CD4-positive, alpha-beta memory T cell (primary cell): ENCODE results near the gene KDELR1. TPM values are rescaled to one million over a fixed set of nuclear protein-coding genes. Genes with fewer than 3 reads are reported as not detected.
A peak's percentile ranks its signal among the peaks of the same experiment; 100 is the strongest.
"Not testable (repeated sequence)": the region's sequence is repeated elsewhere in the genome, so short reads cannot be mapped to it uniquely, and the experiment has no call there.

Experiments used
- CTCF ChIA-PET: fragments of 350-600 bp; sonication (Branson Sonifier 250); formaldehyde crosslinking; loops from one replicate; lab custom pipeline; 2021; ENCODE audit warnings: inconsistent platforms; ENCODE audit not compliant: partially characterized antibody; lab: Charles Lee
- POLR2A ChIA-PET: fragments of 350-600 bp; sonication (Branson Sonifier 250); formaldehyde crosslinking; loops from one replicate; lab custom pipeline; 2021; ENCODE audit not compliant: partially characterized antibody; lab: Charles Lee
- DNase-seq, 5 donors: peaks; one replicate each; pipeline versions ENCODE4 v3.0.0 to v3.0.0-alpha.2; 2020 to 2022; ENCODE audit warnings: mixed read lengths in 1 of 5
- H3K27ac ChIP-seq: one replicate; pipeline ENCODE4 v1.7.0; 2013; ENCODE audit warnings: low read depth, low read length
- H3K27me3 ChIP-seq: 2 replicates; pipeline ENCODE4 v1.7.0; 2013; ENCODE audit warnings: mild to moderate bottlenecking, low read length, moderate library complexity; ENCODE audit not compliant: insufficient read depth
- H3K36me3 ChIP-seq: 2 replicates; pipeline ENCODE4 v1.7.0; 2013; ENCODE audit warnings: mild to moderate bottlenecking, low read length, moderate library complexity; ENCODE audit not compliant: insufficient read depth
- H3K4me1 ChIP-seq: 2 replicates; pipeline ENCODE4 v1.7.0; 2013; ENCODE audit warnings: mild to moderate bottlenecking, low read length, moderate library complexity; ENCODE audit not compliant: insufficient read depth
- H3K4me3 ChIP-seq, 2 donors: one replicate each; pipeline ENCODE4 v1.7.0; 2013; ENCODE audit warnings: low read length in 2 of 2, mild to moderate bottlenecking in 1 of 2
- H3K9me3 ChIP-seq, 2 donors: one replicate each; pipeline ENCODE4 v1.7.0; 2013; ENCODE audit warnings: low read length in 2 of 2, control low read depth in 1 of 2; ENCODE audit not compliant: control insufficient read depth in 1 of 2
- H3K27ac Mint-ChIP-seq, 7 donors: one replicate each; pipeline ENCODE4 v1.8.0; 2020 to 2021; ENCODE audit warnings: mixed read lengths in 7 of 7, mild to moderate bottlenecking in 6 of 7, inconsistent platforms in 3 of 7, moderate library complexity in 3 of 7
- H3K27me3 Mint-ChIP-seq, 2 donors: one replicate each; pipeline ENCODE4 v1.8.0; 2020 to 2021; ENCODE audit warnings: mixed read lengths in 2 of 2
- H3K36me3 Mint-ChIP-seq, 2 donors: one replicate each; pipeline ENCODE4 v1.8.0; 2020 to 2021; ENCODE audit warnings: mixed read lengths in 2 of 2, inconsistent platforms in 1 of 2, mild to moderate bottlenecking in 1 of 2
- H3K4me1 Mint-ChIP-seq, 4 donors: one replicate each; pipeline ENCODE4 v1.8.0; 2020 to 2021; ENCODE audit warnings: mixed read lengths in 4 of 4, mild to moderate bottlenecking in 1 of 4
- H3K4me3 Mint-ChIP-seq, 8 donors: one replicate each; pipeline ENCODE4 v1.8.0; 2020 to 2021; ENCODE audit warnings: mixed read lengths in 8 of 8, mild to moderate bottlenecking in 7 of 8, moderate library complexity in 6 of 8, inconsistent platforms in 3 of 8
- H3K9me3 Mint-ChIP-seq, 8 donors: one replicate each; pipeline ENCODE4 v1.8.0; 2020 to 2021; ENCODE audit warnings: mixed read lengths in 8 of 8, mild to moderate bottlenecking in 5 of 8, inconsistent platforms in 3 of 8, moderate library complexity in 1 of 8
- intact Hi-C: fragments of 100-400 bp; cut with micrococcal nuclease; formaldehyde crosslinking; loops from one replicate; pipeline ENCODE4 v1.15.1; 2023
- polyA plus RNA-seq, 2 donors: library from polyadenylated mRNA; unstranded; fragments of 300-500 nt; fragmentation: Illumina TruSeq; gene quantifications; one replicate each; pipeline ENCODE4 v1.2.3, GENCODE V29; 2021
- total RNA-seq, 2 experiments: library from RNA; stranded (reverse); gene quantifications; one replicate each; pipeline ENCODE4 v1.2.3, GENCODE V29; 2021

KDELR1 gene
- total and polyA plus RNA-seq, 4 experiments from 2014 or later, result 17.7 to 63.2 (median 43.8) TPM

DNA sequence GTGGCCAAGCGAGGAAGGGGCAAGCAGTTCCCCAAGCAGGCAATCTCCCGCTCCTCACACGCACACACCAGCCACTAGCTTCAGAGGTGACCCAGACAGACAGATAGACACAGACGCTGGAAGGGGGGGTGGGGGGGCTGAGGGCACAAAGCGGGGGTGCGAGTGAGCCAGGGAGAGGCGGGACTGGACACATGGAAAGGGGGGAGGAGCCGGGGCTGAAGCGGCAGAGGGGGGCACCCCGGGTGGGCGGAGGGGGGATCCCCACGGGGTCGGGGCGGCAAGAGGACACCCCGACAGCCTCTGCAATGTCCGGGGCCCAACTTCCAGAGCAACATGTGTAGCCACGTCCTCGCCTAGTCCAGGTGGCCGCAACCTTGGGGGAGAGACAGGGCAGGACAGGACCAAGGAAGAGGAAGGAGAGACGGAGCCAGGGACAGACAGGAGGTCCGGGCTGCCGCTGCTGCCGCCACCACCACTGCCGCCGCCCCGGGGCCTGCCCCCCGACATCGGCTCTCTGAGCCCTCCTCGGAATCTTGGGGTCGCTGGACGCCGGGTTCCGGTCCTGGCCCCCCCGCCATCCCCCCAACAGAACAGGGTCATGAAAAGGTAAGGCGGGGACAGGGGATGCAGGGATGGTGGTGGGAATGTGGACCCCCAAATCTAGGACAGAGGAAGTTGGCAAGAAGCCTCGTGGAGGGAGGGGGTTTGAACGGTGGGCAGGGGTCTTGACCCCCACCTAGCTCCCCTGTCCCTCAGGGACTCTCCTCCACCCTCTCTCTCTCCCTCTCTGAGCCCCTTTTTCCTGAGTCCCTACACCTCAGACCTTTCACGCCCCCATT lies 3.2 kb upstream of the KDELR1 start:
- Mint-ChIP-seq H3K36me3 (peaks cover 0 to 6% of the 10 kb centered on the region in 2 donors), H3K4me1 (peaks cover 21 to 67% (median 43%) of the 10 kb centered on the region in 4 donors), H3K27ac (peak overlapping the region in 3 of 7 donors; percentile 70 to 86 (median 79)), H3K27me3 (peaks cover 11 to 21% of the 10 kb centered on the region in 2 donors), H3K4me3 (peak overlapping the region in 7 of 8 donors; percentile 47 to 86 (median 67)), H3K9me3 (no peaks in the 10 kb centered on the region)
- H3K9me3 ChIP-seq, result no peaks in the 10 kb centered on the region
- intact Hi-C loops, result no loop called here
- ChIA-PET POLR2A (interaction anchor here (0.6 to 1.5 kb wide), 4 partner anchors 11 to 225 kb away, joined by 3 to 5 read pairs (median 4); partner anchors contain the start of genes RPL18 and SPHK2), CTCF (interaction anchor here (0.6 to 1.2 kb wide), 3 partner anchors 8 to 31 kb away, joined by 3 to 4 read pairs (median 3); partner anchors contain the start of gene TMEM143)
- H3K27me3 ChIP-seq, result peaks cover 23% of the 10 kb centered on the region
- DNase-seq, result no peak
- no peak overlapping the region for H3K27ac ChIP-seq
- no peak overlapping the region for H3K4me3 ChIP-seq
- H3K4me1 ChIP-seq, result peaks cover 58% of the 10 kb centered on the region
- H3K36me3 ChIP-seq, result no peaks in the 10 kb centered on the region

DNA sequence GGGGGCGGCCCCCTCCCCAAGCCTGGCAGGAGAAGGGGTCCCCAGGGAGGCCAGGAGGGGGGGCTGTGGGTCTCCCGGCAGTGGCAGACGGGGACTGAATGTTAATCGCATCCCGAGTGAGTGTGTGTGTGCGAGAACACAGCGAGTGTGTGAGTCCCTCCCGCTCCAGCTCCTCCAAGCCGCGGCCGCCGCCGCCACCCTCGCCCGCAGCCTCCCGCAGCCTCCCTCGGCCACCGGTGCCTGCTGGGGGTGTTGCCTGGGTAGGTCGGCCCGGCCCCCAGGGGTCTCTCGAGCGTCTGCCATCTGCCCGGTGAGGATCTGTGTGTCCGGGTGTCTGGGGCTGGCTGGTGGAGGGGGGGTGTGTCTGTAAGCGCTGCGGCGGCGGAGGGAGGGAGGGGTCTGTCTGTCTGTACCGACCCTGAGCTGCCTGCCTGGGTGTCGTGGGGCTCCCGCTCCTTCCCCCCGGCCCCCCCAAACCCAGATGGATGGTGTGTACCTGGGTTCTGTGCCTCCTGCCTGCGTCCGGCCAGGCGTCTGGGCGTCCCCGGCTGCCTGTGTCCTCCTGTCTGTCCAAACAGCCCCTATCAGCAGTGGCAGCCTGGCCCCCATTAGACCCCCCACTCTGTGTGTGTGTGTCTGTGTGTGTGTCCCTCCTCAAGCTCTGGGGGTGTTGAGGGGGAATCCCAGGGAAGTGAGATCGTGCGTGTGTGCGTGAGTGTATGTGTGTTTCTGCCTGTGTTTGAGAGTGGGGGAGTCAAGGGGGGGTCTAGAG lies 2.4 kb upstream of the KDELR1 start, which contains the start of gene GRIN2D:
GRIN2D (plus strand) TSS at position 110 of the 772 bp plus-strand sequence. CDS start 4,725 bp downstream, outside the sequence.
- H3K27me3 Mint-ChIP-seq, result peaks cover 11 to 21% of the 10 kb centered on the region in 2 donors
- DNase-seq, result peak; percentile 18 to 63 (median 26)
- H3K36me3 Mint-ChIP-seq, result peaks cover 0 to 5% of the 10 kb centered on the region in 2 donors
- H3K27ac Mint-ChIP-seq, result peak within 1 kb of the TSS in 4 of 7 donors; percentile 41 to 86 (median 74)
- intact Hi-C loops, result no loop called here
- no peaks in the 10 kb centered on the region for H3K9me3 Mint-ChIP-seq
- Histone ChIP-seq H3K27me3 (peaks cover 23% of the 10 kb centered on the region), H3K4me1 (peaks cover 58% of the 10 kb centered on the region), H3K27ac (no peak within 1 kb of the TSS), H3K4me3 (peak within 1 kb of the TSS in 1 of 2 donors; percentile 24), H3K36me3 (peaks cover 5% of the 10 kb centered on the region), H3K9me3 (no peaks in the 10 kb centered on the region)
- ChIA-PET CTCF (interaction anchor here (1.1 to 1.2 kb wide), 2 partner anchors 9 to 10 kb away, joined by 3 to 4 read pairs; no protein-coding TSS in a partner anchor), POLR2A (interaction anchor here (0.6 to 0.7 kb wide), 2 partner anchors 11 to 203 kb away, joined by 3 read pairs; no protein-coding TSS in a partner anchor)
- H3K4me1 Mint-ChIP-seq, result peaks cover 21 to 59% (median 38%) of the 10 kb centered on the region in 4 donors
- H3K4me3 Mint-ChIP-seq, result peak within 1 kb of the TSS; percentile 59 to 86 (median 70)

DNA sequence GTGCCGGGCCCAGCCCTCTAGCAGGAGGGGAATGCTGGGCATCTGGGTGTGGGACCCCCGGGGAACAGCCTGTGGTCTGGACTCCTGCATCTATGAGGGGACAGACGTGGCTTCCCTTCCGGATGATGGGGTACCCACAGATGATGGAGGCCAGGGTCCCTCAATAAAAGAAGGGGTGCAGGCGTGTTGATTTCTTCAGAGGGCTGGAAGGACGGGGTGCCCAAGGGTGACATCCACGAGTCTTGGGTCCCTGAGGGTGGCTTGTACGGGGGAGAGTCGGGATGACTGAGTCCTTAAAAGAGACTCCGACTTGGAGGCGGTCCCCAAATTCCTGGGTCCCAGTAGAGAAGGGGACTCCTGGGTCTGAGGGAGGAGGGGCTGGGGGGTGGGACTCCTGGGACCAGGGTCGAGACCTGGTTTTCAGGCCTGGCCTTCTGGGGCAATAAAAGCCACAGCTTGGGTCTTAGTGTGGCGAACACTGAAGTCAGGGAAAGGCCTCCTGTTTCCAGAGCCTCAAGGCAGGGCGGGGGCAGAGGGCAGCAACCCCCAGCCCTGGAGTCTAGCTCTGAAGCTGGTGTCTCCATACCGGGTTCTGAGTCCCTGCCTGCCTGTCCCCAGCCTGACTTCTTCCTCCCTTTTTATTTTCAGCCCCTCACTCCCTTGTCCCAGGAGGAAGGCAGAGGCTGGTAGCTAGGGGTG lies 1.7 kb upstream of the KDELR1 start:
- DNase-seq, result no peak
- Mint-ChIP-seq H3K27me3 (peaks cover 11 to 20% of the 10 kb centered on the region in 2 donors), H3K9me3 (no peaks in the 10 kb centered on the region), H3K27ac (peak overlapping the region in 1 of 7 donors; percentile 59), H3K4me1 (peaks cover 21 to 57% (median 41%) of the 10 kb centered on the region in 4 donors), H3K4me3 (peak overlapping the region in 7 of 8 donors; percentile 33 to 73 (median 59)), H3K36me3 (peaks cover 0 to 12% of the 10 kb centered on the region in 2 donors)
- no peaks in the 10 kb centered on the region for H3K9me3 ChIP-seq
- H3K27me3 ChIP-seq, result peaks cover 23% of the 10 kb centered on the region
- no peak overlapping the region for H3K27ac ChIP-seq
- H3K36me3 ChIP-seq, result peaks cover 6% of the 10 kb centered on the region
- ChIA-PET POLR2A (interaction anchor here (0.7 kb wide), 1 partner anchor 12 kb away, joined by 3 read pairs; no protein-coding TSS in a partner anchor), CTCF (interaction anchor here (1.1 to 1.2 kb wide), 2 partner anchors 9 to 10 kb away, joined by 3 to 4 read pairs; no protein-coding TSS in a partner anchor)
- intact Hi-C loops, result no loop called here
- peaks cover 56% of the 10 kb centered on the region for H3K4me1 ChIP-seq
- H3K4me3 ChIP-seq, result peak overlapping the region in 1 of 2 donors; percentile 24

DNA sequence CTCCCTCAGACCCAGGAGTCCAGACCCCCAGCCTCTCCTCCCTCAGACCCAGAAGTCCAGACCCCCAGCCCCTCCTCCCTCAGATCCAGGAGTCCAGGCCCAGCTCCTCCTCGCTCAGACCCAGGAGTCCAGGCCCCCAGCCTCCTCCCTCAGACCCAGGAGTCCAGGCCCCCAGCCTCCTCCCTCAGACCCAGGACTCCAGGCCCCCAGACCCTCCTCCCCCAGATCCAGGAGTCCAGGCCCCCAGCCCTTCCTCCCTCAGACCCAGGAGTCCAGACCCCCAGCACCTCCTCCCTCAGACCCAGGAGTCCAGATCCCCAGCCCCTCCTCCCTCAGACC lies 624 bp upstream of the KDELR1 start:
- Mint-ChIP-seq H3K27ac (peak overlapping the region in 3 of 7 donors; percentile 71 to 95 (median 89)), H3K4me3 (peak overlapping the region; percentile 91 to 95 (median 94)), H3K36me3 (peaks cover 0 to 20% of the 10 kb centered on the region in 2 donors), H3K27me3 (peaks cover 6 to 19% of the 10 kb centered on the region in 2 donors), H3K4me1 (peaks cover 15 to 49% (median 33%) of the 10 kb centered on the region in 4 donors)
- peaks cover 13% of the 10 kb centered on the region for H3K36me3 ChIP-seq
- H3K4me3 ChIP-seq, result peak overlapping the region in 1 of 2 donors; percentile 89
- DNase-seq, H3K9me3 Mint-ChIP-seq, intact Hi-C loops, H3K9me3 ChIP-seq: not testable (repeated sequence)
- peaks cover 46% of the 10 kb centered on the region for H3K4me1 ChIP-seq
- CTCF ChIA-PET, result interaction anchor here (0.6 to 2.1 kb wide), 23 partner anchors 10 to 1287 kb away, joined by 3 to 28 read pairs (median 6); partner anchors contain the start of genes SYNGR4 and TMEM143
- peak overlapping the region; percentile 93 for H3K27ac ChIP-seq
- H3K27me3 ChIP-seq, result peaks cover 23% of the 10 kb centered on the region
- POLR2A ChIA-PET, result interaction anchor here (1.0 to 2.4 kb wide), 10 partner anchors 8 to 227 kb away, joined by 3 to 46 read pairs (median 8); partner anchors contain the start of genes RPL18, SPHK2, SYNGR4 and TMEM143

DNA sequence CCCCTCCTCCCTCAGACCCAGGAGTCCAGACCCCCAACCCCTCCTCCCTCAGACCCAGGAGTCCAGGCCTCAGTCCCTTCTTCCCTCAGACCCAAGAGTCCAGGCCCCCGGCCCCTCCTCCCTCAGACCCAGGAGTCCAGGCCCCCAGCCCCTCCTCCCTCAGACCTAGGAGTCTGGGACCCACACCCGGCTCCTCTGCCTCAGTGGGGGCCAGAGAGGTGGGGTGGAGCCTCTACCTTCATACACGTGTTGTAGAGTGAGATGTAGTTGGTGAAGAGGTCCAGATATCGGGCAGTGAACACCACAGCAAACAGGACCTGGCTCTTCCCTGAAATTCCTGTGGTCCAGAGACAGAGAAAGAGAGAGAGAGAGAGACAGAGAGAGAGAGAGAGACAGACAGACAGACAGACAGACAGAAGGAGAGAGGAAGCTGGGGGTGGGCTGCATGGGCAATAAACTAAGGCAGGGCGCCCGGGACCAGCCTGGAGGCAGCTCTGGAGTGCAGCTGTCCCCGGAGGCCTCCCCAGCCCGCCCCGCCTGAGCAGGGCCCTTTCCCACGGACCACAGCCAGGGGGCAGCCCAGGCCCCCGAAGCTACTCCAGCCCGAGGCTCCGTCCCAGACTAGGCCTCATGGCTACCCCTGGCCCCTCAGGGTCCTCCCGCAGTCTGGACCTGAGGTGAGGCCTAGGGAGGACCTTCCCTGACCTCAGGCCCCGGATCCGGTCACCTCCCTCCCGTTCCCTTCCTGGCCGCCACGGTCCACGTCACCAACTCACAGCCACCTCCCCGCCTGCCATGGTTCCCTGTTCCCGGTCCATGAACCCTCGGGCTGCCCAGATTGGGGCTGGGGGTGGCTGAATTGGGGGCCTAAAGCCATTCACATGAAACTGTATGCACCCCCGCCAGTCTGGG lies 907 bp downstream of the KDELR1 start:
- Histone ChIP-seq H3K9me3 (no peaks in the 10 kb centered on the region), H3K4me1 (peaks cover 34% of the 10 kb centered on the region), H3K27me3 (peaks cover 10% of the 10 kb centered on the region), H3K27ac (peak overlapping the region; percentile 93), H3K36me3 (peaks cover 22% of the 10 kb centered on the region), H3K4me3 (peak overlapping the region; percentile 63 to 89)
- POLR2A ChIA-PET, result interaction anchor here (0.7 to 2.4 kb wide), 14 partner anchors 14 to 229 kb away, joined by 3 to 46 read pairs (median 4); partner anchors contain the start of genes RPL18, SPHK2, SYNGR4 and TMEM143
- intact Hi-C loops, result loop anchor here (1.0 to 2.0 kb wide), 4 partner anchors 26 to 78 kb away; partner anchors contain the start of genes CYTH2, GRWD1 and SYNGR4
- peak; percentile 54 to 67 (median 60) for DNase-seq
- H3K27ac Mint-ChIP-seq, result peak overlapping the region; percentile 89 to 98 (median 95)
- H3K9me3 Mint-ChIP-seq, result no peaks in the 10 kb centered on the region
- H3K36me3 Mint-ChIP-seq, result peaks cover 0 to 28% of the 10 kb centered on the region in 2 donors
- CTCF ChIA-PET, result interaction anchor here (0.6 to 2.1 kb wide), 23 partner anchors 9 to 192 kb away, joined by 3 to 28 read pairs (median 5); partner anchors contain the start of genes SYNGR4 and TMEM143
- H3K4me3 Mint-ChIP-seq, result peak overlapping the region; percentile 91 to 95 (median 94)
- H3K4me1 Mint-ChIP-seq, result peaks cover 14 to 44% (median 28%) of the 10 kb centered on the region in 4 donors
- H3K27me3 Mint-ChIP-seq, result peaks cover 3 to 12% of the 10 kb centered on the region in 2 donors
